Bronchial epithelial cell (primary cell): ENCODE measurements around the gene PHLDA3. TPM values are rescaled to one million over a fixed set of nuclear protein-coding genes. Genes with fewer than 3 reads are reported as not detected.

ENCODE experiments used
- DNase-seq: peaks from one replicate; pipeline ENCODE4 v3.0.0-alpha.2; 2010; ENCODE audit warnings: low read depth
- FAIRE-seq: peaks from 2 replicates; lab custom pipeline; 2011; peaks lifted over from hg19 to GRCh38; lab: Jason Lieb, UNC
- H3K27me3 ChIP-seq: 2 replicates; pipeline ENCODE4 v1.5.1; 2011; ENCODE audit warnings: low read length; ENCODE audit not compliant: control insufficient read depth, insufficient read depth
- H3K36me3 ChIP-seq: 2 replicates; pipeline ENCODE4 v1.5.1; 2011; ENCODE audit warnings: low read length; ENCODE audit not compliant: control insufficient read depth, insufficient read depth
- H3K4me3 ChIP-seq: 2 replicates; pipeline ENCODE4 v1.5.1; 2011; ENCODE audit warnings: mild to moderate bottlenecking, low read depth, low read length, control low read depth
- total RNA-seq: library from RNA; depleted of rRNA; stranded (reverse); fragments of >200 nt; gene quantifications from 2 replicates; pipeline ENCODE4 v1.2.1, GENCODE V29; 2014
- TF ChIP-seq, protein P1 (sequence below): IDR thresholded peaks from 2 replicates; pipeline ENCODE4 v1.5.1; 2011; ENCODE audit warnings: mild to moderate bottlenecking, moderate library complexity, low read length, control low read depth, inconsistent platforms; ENCODE audit not compliant: insufficient read depth, severe bottlenecking

Gene PHLDA3
- 118 and 190 TPM in 2 replicates for total RNA-seq

DNA sequence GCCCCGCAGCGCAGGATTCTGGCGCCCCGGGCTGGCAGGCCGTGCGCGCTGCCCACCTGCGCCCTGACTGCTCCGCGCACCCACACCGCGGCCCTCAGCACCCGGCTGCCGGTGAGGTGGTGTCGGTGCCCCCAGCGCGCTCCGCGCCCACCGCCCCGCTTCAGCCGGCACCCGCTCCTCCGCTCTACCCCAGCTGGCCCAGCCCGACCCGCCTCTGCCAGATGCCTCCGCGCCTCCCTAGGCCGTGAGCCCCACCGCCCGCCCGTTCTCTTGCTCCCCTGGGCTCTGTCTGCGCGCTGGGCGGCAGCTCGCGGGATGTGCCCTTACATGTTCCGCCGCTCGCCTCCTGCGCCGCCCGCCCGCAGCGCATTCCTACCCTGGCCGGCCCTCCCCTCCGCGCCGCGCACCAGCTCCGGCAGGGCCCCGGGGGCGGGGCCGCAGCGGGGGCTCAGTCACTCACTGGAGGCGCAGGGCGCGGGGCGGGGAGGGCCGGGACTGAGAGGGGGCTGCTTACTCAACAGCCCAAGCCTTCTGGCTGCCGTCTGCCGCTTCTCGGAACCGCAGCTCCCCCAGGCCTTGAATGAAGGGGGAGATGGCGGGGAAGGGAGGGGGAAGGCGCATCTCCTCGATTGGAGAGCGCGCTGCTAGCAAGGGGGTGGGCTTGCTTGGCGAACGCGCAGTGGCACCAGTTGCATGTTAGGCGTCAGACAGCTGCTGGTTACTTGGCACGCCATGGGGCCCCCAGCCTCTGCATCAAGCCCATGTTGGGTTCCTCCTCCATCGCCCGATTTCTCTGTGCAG lies at the start of gene PHLDA3:
PHLDA3 (minus strand) TSS at position 345 of the 801 bp plus-strand sequence. CDS start 402 bp downstream, outside the sequence.
- peaks cover 12% of the 10 kb centered on the region for H3K36me3 ChIP-seq
- FAIRE-seq (no peak), DNase-seq (peak; percentile 80)
- H3K27me3 ChIP-seq: no peaks in the 10 kb centered on the region
- TF ChIP-seq, protein P1, sequence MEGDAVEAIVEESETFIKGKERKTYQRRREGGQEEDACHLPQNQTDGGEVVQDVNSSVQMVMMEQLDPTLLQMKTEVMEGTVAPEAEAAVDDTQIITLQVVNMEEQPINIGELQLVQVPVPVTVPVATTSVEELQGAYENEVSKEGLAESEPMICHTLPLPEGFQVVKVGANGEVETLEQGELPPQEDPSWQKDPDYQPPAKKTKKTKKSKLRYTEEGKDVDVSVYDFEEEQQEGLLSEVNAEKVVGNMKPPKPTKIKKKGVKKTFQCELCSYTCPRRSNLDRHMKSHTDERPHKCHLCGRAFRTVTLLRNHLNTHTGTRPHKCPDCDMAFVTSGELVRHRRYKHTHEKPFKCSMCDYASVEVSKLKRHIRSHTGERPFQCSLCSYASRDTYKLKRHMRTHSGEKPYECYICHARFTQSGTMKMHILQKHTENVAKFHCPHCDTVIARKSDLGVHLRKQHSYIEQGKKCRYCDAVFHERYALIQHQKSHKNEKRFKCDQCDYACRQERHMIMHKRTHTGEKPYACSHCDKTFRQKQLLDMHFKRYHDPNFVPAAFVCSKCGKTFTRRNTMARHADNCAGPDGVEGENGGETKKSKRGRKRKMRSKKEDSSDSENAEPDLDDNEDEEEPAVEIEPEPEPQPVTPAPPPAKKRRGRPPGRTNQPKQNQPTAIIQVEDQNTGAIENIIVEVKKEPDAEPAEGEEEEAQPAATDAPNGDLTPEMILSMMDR: no peak
- H3K4me3 ChIP-seq: peak within 1 kb of the TSS; percentile 83

GRCh38 chr1:201518071-201518470 lies 49.1 kb upstream of the PHLDA3 start:
- FAIRE-seq (no peak), DNase-seq (no peak)
- TF ChIP-seq, protein P1: no peak
- Histone ChIP-seq H3K4me3 (no peak overlapping the region), H3K36me3 (no peaks in the 10 kb centered on the region), H3K27me3 (no peaks in the 10 kb centered on the region)

DNA sequence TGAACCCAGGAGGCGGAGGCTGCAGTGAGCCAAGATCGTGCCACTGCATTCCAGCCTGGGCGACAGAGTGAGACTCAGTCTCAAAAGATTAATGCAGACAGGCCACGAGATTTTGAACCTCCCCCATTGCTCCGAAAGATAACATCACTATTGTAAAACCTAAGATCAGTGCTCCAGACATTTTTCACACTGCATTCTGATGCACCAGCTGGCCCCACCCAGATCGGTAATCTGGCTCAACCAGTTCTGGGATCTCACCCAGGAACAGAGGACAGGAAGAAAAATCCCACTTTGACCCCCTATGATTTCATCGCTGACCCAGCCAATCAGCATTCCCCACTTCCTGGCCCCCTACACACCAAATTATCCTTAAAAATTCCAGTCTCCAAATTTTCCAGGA lies 48.6 kb upstream of the PHLDA3 start:
- DNase-seq (peak; percentile 72), FAIRE-seq (no peak)
- H3K36me3 ChIP-seq: no peaks in the 10 kb centered on the region
- no peaks in the 10 kb centered on the region for H3K27me3 ChIP-seq
- TF ChIP-seq, protein P1: no peak
- H3K4me3 ChIP-seq: no peak overlapping the region

- TF ChIP-seq, protein P1: no peak
- Histone ChIP-seq H3K4me3 (no peak overlapping the region), H3K27me3 (no peaks in the 10 kb centered on the region), H3K36me3 (no peaks in the 10 kb centered on the region)
- DNase-seq: no peak
- no peak for FAIRE-seq
These were observed 47.6 kb upstream of the PHLDA3 start for GRCh38 chr1:201516511-201517127.

GRCh38 chr1:201515895-201516294 lies 46.9 kb upstream of the PHLDA3 start:
- Histone ChIP-seq H3K36me3 (no peaks in the 10 kb centered on the region), H3K27me3 (no peaks in the 10 kb centered on the region), H3K4me3 (no peak overlapping the region)
- no peak for FAIRE-seq
- peak; percentile 78 for DNase-seq
- TF ChIP-seq, protein P1: no peak
